ENCODE data around the gene ABHD2.

The ABHD2 gene

GRCh38 chr15:89051875-89052274, 36.4 kb upstream of the ABHD2 start:
- WGBS (ENCODE audit: insufficient coverage): 91% methylated on average over 1 of the region's 2 CpGs
- H3K27ac ChIP-seq (ENCODE audit: insufficient read depth in 1 of 2, low read depth in 1 of 2, low read length in 2 of 2, poor library complexity in 1 of 2, severe bottlenecking in 2 of 2): no peak overlapping the region
- CTCF ChIA-PET: interaction anchor here (0.9 to 15.3 kb wide), 4 partner anchors 9 to 122 kb away, joined by 4 to 361 read pairs (median 4); no protein-coding TSS in a partner anchor

GRCh38 chr15:89052474-89052873, 35.8 kb upstream of the ABHD2 start:
- DNase-seq: peak in 2 of 3 donors; percentile 70 to 79
- WGBS (ENCODE audit: insufficient coverage): 25% methylated on average over 2 of the region's 3 CpGs
- Histone ChIP-seq H3K4me1 (ENCODE audit: control extremely low read depth in 1 of 4, control insufficient read depth in 4 of 4, insufficient read depth in 4 of 4, low read length in 3 of 4) (peaks cover 3 to 15% (median 7%) of the 10 kb centered on the region in 4 experiments), H3K27me3 (replicated peaks in 2 of 5; ENCODE audit: control insufficient read depth in 4 of 5, insufficient read depth in 5 of 5, low read length in 4 of 5) (no peaks in the 10 kb centered on the region), H3K27ac (ENCODE audit: insufficient read depth in 1 of 2, low read depth in 1 of 2, low read length in 2 of 2, poor library complexity in 1 of 2, severe bottlenecking in 2 of 2) (no peak overlapping the region), H3K36me3 (ENCODE audit: control insufficient read depth in 4 of 4, insufficient read depth in 4 of 4, low read length in 3 of 4) (no peaks in the 10 kb centered on the region), H3K9me3 (ENCODE audit: control extremely low read depth in 1 of 5, control insufficient read depth in 4 of 5, insufficient read depth in 2 of 5, low read depth in 1 of 5, low read length in 4 of 5) (no peaks in the 10 kb centered on the region), H3K4me3 (ENCODE audit: control insufficient read depth in 1 of 7, extremely low read depth in 1 of 7, insufficient read depth in 4 of 7, low read depth in 2 of 7, low read length in 6 of 7) (no peak overlapping the region)
- ChIA-PET CTCF (interaction anchor here (0.9 to 15.3 kb wide), 3 partner anchors 37 to 122 kb away, joined by 4 to 361 read pairs (median 5); no protein-coding TSS in a partner anchor), POLR2A (no interaction called here)

More at GRCh38 chr15:89051875-89052274, 36.4 kb upstream of the ABHD2 start:
- Histone ChIP-seq H3K36me3 (ENCODE audit: control insufficient read depth in 4 of 4, insufficient read depth in 4 of 4, low read length in 3 of 4) (no peaks in the 10 kb centered on the region), H3K27me3 (replicated peaks in 2 of 5; ENCODE audit: control insufficient read depth in 4 of 5, insufficient read depth in 5 of 5, low read length in 4 of 5) (no peaks in the 10 kb centered on the region), H3K9me3 (ENCODE audit: control extremely low read depth in 1 of 5, control insufficient read depth in 4 of 5, insufficient read depth in 2 of 5, low read depth in 1 of 5, low read length in 4 of 5) (no peaks in the 10 kb centered on the region), H3K4me3 (ENCODE audit: control insufficient read depth in 1 of 7, extremely low read depth in 1 of 7, insufficient read depth in 4 of 7, low read depth in 2 of 7, low read length in 6 of 7) (no peak overlapping the region), H3K4me1 (ENCODE audit: control extremely low read depth in 1 of 4, control insufficient read depth in 4 of 4, insufficient read depth in 4 of 4, low read length in 3 of 4) (peaks cover 3 to 11% (median 7%) of the 10 kb centered on the region in 4 experiments)
- POLR2A ChIA-PET: no interaction called here
- DNase-seq: no peak

GRCh38 chr15:89054873-89055272, 33.4 kb upstream of the ABHD2 start:
- Histone ChIP-seq H3K4me1 (ENCODE audit: control extremely low read depth in 1 of 4, control insufficient read depth in 4 of 4, insufficient read depth in 4 of 4, low read length in 3 of 4) (peaks cover 3 to 15% (median 6%) of the 10 kb centered on the region in 4 experiments), H3K36me3 (ENCODE audit: control insufficient read depth in 4 of 4, insufficient read depth in 4 of 4, low read length in 3 of 4) (no peaks in the 10 kb centered on the region), H3K4me3 (ENCODE audit: control insufficient read depth in 1 of 7, extremely low read depth in 1 of 7, insufficient read depth in 4 of 7, low read depth in 2 of 7, low read length in 6 of 7) (no peak overlapping the region), H3K27me3 (replicated peaks in 2 of 5; ENCODE audit: control insufficient read depth in 4 of 5, insufficient read depth in 5 of 5, low read length in 4 of 5) (no peaks in the 10 kb centered on the region), H3K9me3 (ENCODE audit: control extremely low read depth in 1 of 5, control insufficient read depth in 4 of 5, insufficient read depth in 2 of 5, low read depth in 1 of 5, low read length in 4 of 5) (no peaks in the 10 kb centered on the region), H3K27ac (ENCODE audit: insufficient read depth in 1 of 2, low read depth in 1 of 2, low read length in 2 of 2, poor library complexity in 1 of 2, severe bottlenecking in 2 of 2) (no peak overlapping the region)
- DNase-seq: no peak
- WGBS (ENCODE audit: insufficient coverage): 94% methylated on average over 5 of the region's 6 CpGs
- POLR2A ChIA-PET: no interaction called here
- CTCF ChIA-PET: interaction anchor here (1.0 to 15.3 kb wide), 4 partner anchors 14 to 119 kb away, joined by 4 to 361 read pairs (median 5); no protein-coding TSS in a partner anchor

GRCh38 chr15:89057506-89058133, 30.6 kb upstream of the ABHD2 start:
- CTCF ChIA-PET: interaction anchor here (0.6 to 15.3 kb wide), 35 partner anchors 8 to 167 kb away, joined by 3 to 361 read pairs (median 5); partner anchors contain the start of gene ABHD2
- Histone ChIP-seq H3K27me3 (replicated peaks in 2 of 5; ENCODE audit: control insufficient read depth in 4 of 5, insufficient read depth in 5 of 5, low read length in 4 of 5) (no peaks in the 10 kb centered on the region), H3K4me3 (ENCODE audit: control insufficient read depth in 1 of 7, extremely low read depth in 1 of 7, insufficient read depth in 4 of 7, low read depth in 2 of 7, low read length in 6 of 7) (no peak overlapping the region), H3K4me1 (ENCODE audit: control extremely low read depth in 1 of 4, control insufficient read depth in 4 of 4, insufficient read depth in 4 of 4, low read length in 3 of 4) (peaks cover under 1 to 5% (median 2%) of the 10 kb centered on the region in 4 experiments), H3K36me3 (ENCODE audit: control insufficient read depth in 4 of 4, insufficient read depth in 4 of 4, low read length in 3 of 4) (no peaks in the 10 kb centered on the region), H3K27ac (ENCODE audit: insufficient read depth in 1 of 2, low read depth in 1 of 2, low read length in 2 of 2, poor library complexity in 1 of 2, severe bottlenecking in 2 of 2) (no peak overlapping the region), H3K9me3 (ENCODE audit: control extremely low read depth in 1 of 5, control insufficient read depth in 4 of 5, insufficient read depth in 2 of 5, low read depth in 1 of 5, low read length in 4 of 5) (no peaks in the 10 kb centered on the region)
- WGBS (ENCODE audit: insufficient coverage): 40% methylated on average over 10 of the region's 13 CpGs
- DNase-seq: peak; percentile 74 to 84 (median 81)
- POLR2A ChIA-PET: no interaction called here

- POLR2A ChIA-PET: no interaction called here
- WGBS (ENCODE audit: insufficient coverage): 100% methylated on average over 4 of the region's 4 CpGs
Observed at GRCh38 chr15:89058376-89058775, 29.9 kb upstream of the ABHD2 start.

GRCh38 chr15:89058876-89059405, 29.3 kb upstream of the ABHD2 start:
- Histone ChIP-seq H3K27me3 (replicated peaks in 2 of 5; ENCODE audit: control insufficient read depth in 4 of 5, insufficient read depth in 5 of 5, low read length in 4 of 5) (no peaks in the 10 kb centered on the region), H3K27ac (ENCODE audit: insufficient read depth in 1 of 2, low read depth in 1 of 2, low read length in 2 of 2, poor library complexity in 1 of 2, severe bottlenecking in 2 of 2) (no peak overlapping the region), H3K4me1 (ENCODE audit: control extremely low read depth in 1 of 4, control insufficient read depth in 4 of 4, insufficient read depth in 4 of 4, low read length in 3 of 4) (peaks cover 0 to 4% (median 1%) of the 10 kb centered on the region in 4 experiments), H3K36me3 (ENCODE audit: control insufficient read depth in 4 of 4, insufficient read depth in 4 of 4, low read length in 3 of 4) (no peaks in the 10 kb centered on the region), H3K9me3 (ENCODE audit: control extremely low read depth in 1 of 5, control insufficient read depth in 4 of 5, insufficient read depth in 2 of 5, low read depth in 1 of 5, low read length in 4 of 5) (no peaks in the 10 kb centered on the region), H3K4me3 (ENCODE audit: control insufficient read depth in 1 of 7, extremely low read depth in 1 of 7, insufficient read depth in 4 of 7, low read depth in 2 of 7, low read length in 6 of 7) (no peak overlapping the region)
- CTCF ChIA-PET: interaction anchor here (0.9 to 15.3 kb wide), 16 partner anchors 13 to 181 kb away, joined by 3 to 361 read pairs (median 8); partner anchors contain the start of gene ABHD2
- WGBS (ENCODE audit: insufficient coverage): 93% methylated on average over 3 of the region's 5 CpGs
- no peak for DNase-seq
- POLR2A ChIA-PET: no interaction called here

More at GRCh38 chr15:89058376-89058775, 29.9 kb upstream of the ABHD2 start:
- no peaks in the 10 kb centered on the region for H3K36me3 ChIP-seq (ENCODE audit: control insufficient read depth in 4 of 4, insufficient read depth in 4 of 4, low read length in 3 of 4)
- H3K9me3 ChIP-seq (ENCODE audit: control extremely low read depth in 1 of 5, control insufficient read depth in 4 of 5, insufficient read depth in 2 of 5, low read depth in 1 of 5, low read length in 4 of 5): no peaks in the 10 kb centered on the region
- no peaks in the 10 kb centered on the region for H3K27me3 ChIP-seq (replicated peaks in 2 of 5; ENCODE audit: control insufficient read depth in 4 of 5, insufficient read depth in 5 of 5, low read length in 4 of 5)
- no peak overlapping the region for H3K4me3 ChIP-seq (ENCODE audit: control insufficient read depth in 1 of 7, extremely low read depth in 1 of 7, insufficient read depth in 4 of 7, low read depth in 2 of 7, low read length in 6 of 7)
- CTCF ChIA-PET: interaction anchor here (0.6 to 15.3 kb wide), 29 partner anchors 7 to 180 kb away, joined by 3 to 361 read pairs (median 6); partner anchors contain the start of gene ABHD2
- peaks cover 0 to 4% (median 1%) of the 10 kb centered on the region in 4 experiments for H3K4me1 ChIP-seq (ENCODE audit: control extremely low read depth in 1 of 4, control insufficient read depth in 4 of 4, insufficient read depth in 4 of 4, low read length in 3 of 4)
- no peak for DNase-seq
- H3K27ac ChIP-seq (ENCODE audit: insufficient read depth in 1 of 2, low read depth in 1 of 2, low read length in 2 of 2, poor library complexity in 1 of 2, severe bottlenecking in 2 of 2): no peak overlapping the region

GRCh38 chr15:89066280-89066679, 22.0 kb upstream of the ABHD2 start:
- peaks cover 0 to 25% (median 10%) of the 10 kb centered on the region in 5 experiments for H3K9me3 ChIP-seq (ENCODE audit: control extremely low read depth in 1 of 5, control insufficient read depth in 4 of 5, insufficient read depth in 2 of 5, low read depth in 1 of 5, low read length in 4 of 5)
- DNase-seq: no peak
- H3K27ac ChIP-seq (ENCODE audit: insufficient read depth in 1 of 2, low read depth in 1 of 2, low read length in 2 of 2, poor library complexity in 1 of 2, severe bottlenecking in 2 of 2): no peak overlapping the region
- no peaks in the 10 kb centered on the region for H3K36me3 ChIP-seq (ENCODE audit: control insufficient read depth in 4 of 4, insufficient read depth in 4 of 4, low read length in 3 of 4)
- H3K27me3 ChIP-seq (replicated peaks in 2 of 5; ENCODE audit: control insufficient read depth in 4 of 5, insufficient read depth in 5 of 5, low read length in 4 of 5): no peaks in the 10 kb centered on the region
- WGBS (ENCODE audit: insufficient coverage): 100% methylated on average over 1 of the region's 1 CpG
- ChIA-PET CTCF (interaction anchor here (1.6 to 2.0 kb wide), 2 partner anchors 9 to 25 kb away, joined by 4 to 5 read pairs; no protein-coding TSS in a partner anchor), POLR2A (no interaction called here)
- peaks cover 0 to 20% (median 12%) of the 10 kb centered on the region in 4 experiments for H3K4me1 ChIP-seq (ENCODE audit: control extremely low read depth in 1 of 4, control insufficient read depth in 4 of 4, insufficient read depth in 4 of 4, low read length in 3 of 4)
- H3K4me3 ChIP-seq (ENCODE audit: control insufficient read depth in 1 of 7, extremely low read depth in 1 of 7, insufficient read depth in 4 of 7, low read depth in 2 of 7, low read length in 6 of 7): no peak overlapping the region

All from common myeloid progenitor, CD34-positive (primary cell).